ENCODE measurements around the gene DOK6.

GRCh38 chr18:69631281-69631680 is 230.6 kb downstream of the DOK6 start:
- TF ChIP-seq POLR2A (IDR thresholded peaks at IDR 0.05) (no peak), CTCF (IDR thresholded peaks at IDR 0.05) (no peak)
